Fibroblast of mammary gland (primary cell): ENCODE data around the gene NRIP1.

Source experiments
- DNase-seq: peaks from one replicate; pipeline ENCODE4 v3.0.0-alpha.2; 2010; ENCODE audit warnings: low read depth
- H3K4me3 ChIP-seq: 2 replicates; pipeline ENCODE4 v1.5.1; 2011; ENCODE audit warnings: low read depth, mild to moderate bottlenecking, low read length, moderate library complexity; ENCODE audit not compliant: control insufficient read depth
- CTCF ChIP-seq: conservative IDR thresholded peaks from 2 replicates; pipeline ENCODE4 v1.5.1; 2011; ENCODE audit warnings: low read depth, low read length, inconsistent platforms; ENCODE audit not compliant: control insufficient read depth, insufficient read depth

Gene NRIP1

GRCh38 chr21:15088488-15088887 lies 23.7 kb upstream of the NRIP1 start:
- DNase-seq: no peak
- no peak overlapping the region for H3K4me3 ChIP-seq
- TF ChIP-seq CTCF: no peak

GRCh38 chr21:15084668-15085067 lies 19.9 kb upstream of the NRIP1 start:
- no peak overlapping the region for H3K4me3 ChIP-seq
- no peak for TF ChIP-seq CTCF
- no peak for DNase-seq

DNA sequence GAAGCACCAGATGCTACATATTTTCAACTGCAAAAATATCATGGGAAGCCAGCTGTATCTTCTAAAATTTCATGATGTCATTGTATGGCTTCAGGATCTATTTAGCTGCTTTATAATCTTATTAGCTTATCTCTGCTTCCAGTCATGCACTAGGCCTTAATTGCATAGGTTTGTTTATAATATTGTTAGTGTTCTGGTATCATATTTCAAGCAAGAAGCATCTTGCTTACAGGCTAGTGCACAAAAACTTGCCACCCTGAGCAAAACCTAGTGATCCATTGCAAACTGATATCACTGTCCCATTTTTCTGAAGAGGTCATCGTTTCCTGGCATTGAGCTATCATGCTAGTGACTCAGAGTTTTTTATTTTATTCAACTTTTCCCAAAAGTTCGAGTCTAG lies 15.7 kb upstream of the NRIP1 start:
- TF ChIP-seq CTCF: no peak
- no peak overlapping the region for H3K4me3 ChIP-seq
- DNase-seq: no peak

DNA sequence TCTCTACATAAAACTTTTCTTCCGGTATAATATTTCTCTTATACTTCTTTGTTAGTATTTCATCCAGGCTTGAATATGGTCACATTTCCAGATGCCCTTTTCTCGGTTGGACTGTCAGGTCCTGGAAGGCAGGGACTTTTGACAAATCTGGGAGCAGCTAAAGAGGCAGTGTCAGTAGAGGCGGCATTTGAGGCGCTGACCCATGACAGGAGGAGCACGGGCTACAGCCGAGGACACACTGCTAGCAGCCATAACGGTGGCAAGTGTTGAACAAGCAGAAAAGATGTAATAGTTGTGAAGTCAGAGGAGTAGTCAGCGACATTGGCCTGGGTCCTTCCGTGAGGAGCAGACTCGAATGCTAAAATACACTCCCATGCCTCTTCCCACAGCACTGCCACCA lies 14.5 kb upstream of the NRIP1 start:
- no peak for TF ChIP-seq CTCF
- no peak overlapping the region for H3K4me3 ChIP-seq
- no peak for DNase-seq

DNA sequence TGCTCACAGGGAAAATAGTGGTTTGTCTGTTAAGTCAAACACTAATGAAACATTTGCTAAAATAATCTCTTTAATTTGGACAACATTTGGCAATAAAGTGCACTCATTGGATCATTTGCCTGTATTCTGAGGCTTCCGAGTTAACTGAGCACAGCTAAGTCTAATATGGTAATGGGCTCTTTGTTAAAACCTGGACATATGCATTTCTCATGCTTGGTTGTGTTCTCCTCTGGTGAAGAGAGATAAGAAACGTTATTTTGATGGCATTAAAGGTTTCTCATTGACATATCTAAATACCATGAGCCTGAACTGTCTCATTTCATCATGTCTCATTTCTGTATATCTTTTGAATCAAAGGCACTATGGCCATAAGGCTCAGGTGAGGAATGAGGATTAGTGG lies 13.4 kb upstream of the NRIP1 start:
- no peak overlapping the region for H3K4me3 ChIP-seq
- no peak for TF ChIP-seq CTCF
- no peak for DNase-seq

- H3K4me3 ChIP-seq: no peak overlapping the region
- no peak for DNase-seq
- no peak for TF ChIP-seq CTCF
Measured at GRCh38 chr21:15077529-15078145, 12.8 kb upstream of the NRIP1 start.

- DNase-seq: no peak
- no peak overlapping the region for H3K4me3 ChIP-seq
- TF ChIP-seq CTCF: no peak
Measured at GRCh38 chr21:15076730-15077129, 11.9 kb upstream of the NRIP1 start.
